Spleen (tissue), 13 donors: Measurements from ENCODE around the gene NGRN. TPM values are rescaled to one million over a fixed set of nuclear protein-coding genes. Genes with fewer than 3 reads are reported as not detected.

ENCODE experiments used
- DNase-seq: peaks from one replicate; pipeline ENCODE4 v3.0.0-alpha.2; 2020
- H3K27ac ChIP-seq, 8 donors: fragments of 200-600 bp; sonication (generic) in 7 of 8; 1 replicate in 4 of 8; 2 replicates in 4 of 8; pipeline versions ENCODE4 v1.5.0 to v1.8.0; 2016 to 2021; ENCODE audit warnings: inconsistent platforms in 4 of 8, mild to moderate bottlenecking in 4 of 8, moderate library complexity in 1 of 8
- H3K27me3 ChIP-seq, 7 donors: fragments of 200-600 bp; sonication (generic) in 6 of 7; replicated peaks in 1 of 7; 1 replicate in 4 of 7; 2 replicates in 3 of 7; pipeline versions ENCODE4 v1.5.0 to v1.8.0; 2016 to 2021; ENCODE audit warnings: inconsistent platforms in 3 of 7, mild to moderate bottlenecking in 1 of 7
- H3K36me3 ChIP-seq, 6 donors: fragments of 200-600 bp; sonication (generic) in 5 of 6; 1 replicate in 4 of 6; 2 replicates in 2 of 6; pipeline versions ENCODE4 v1.5.0 to v1.8.0; 2016 to 2021; ENCODE audit warnings: inconsistent platforms in 2 of 6
- H3K4me1 ChIP-seq, 6 donors: fragments of 200-600 bp; sonication (generic) in 5 of 6; 1 replicate in 3 of 6; 2 replicates in 3 of 6; pipeline versions ENCODE4 v1.5.0 to v1.8.0; 2016 to 2021; ENCODE audit warnings: inconsistent platforms in 3 of 6
- H3K4me3 ChIP-seq, 8 donors: fragments of 200-600 bp; sonication (generic) in 7 of 8; 1 replicate in 4 of 8; 2 replicates in 4 of 8; pipeline versions ENCODE4 v1.5.0 to v1.8.0; 2016 to 2021; ENCODE audit warnings: inconsistent platforms in 4 of 8, mild to moderate bottlenecking in 4 of 8, moderate library complexity in 2 of 8
- H3K9me3 ChIP-seq, 8 donors: fragments of 200-600 bp; sonication (generic) in 7 of 8; 1 replicate in 4 of 8; 2 replicates in 4 of 8; pipeline versions ENCODE4 v1.5.0 to v1.8.0; 2016 to 2021; ENCODE audit warnings: inconsistent platforms in 4 of 8
- POLR2A ChIP-seq, 3 donors: fragments of 450-650 bp; IDR thresholded peaks; one replicate each; pipeline ENCODE4 v1.5.1; 2017; ENCODE audit warnings: antibody characterized with exemption in 3 of 3, mild to moderate bottlenecking in 1 of 3
- POLR2AphosphoS5 ChIP-seq, 3 donors: sonication (generic); formaldehyde crosslinking; IDR thresholded peaks; one replicate each; pipeline ENCODE4 v1.5.1; 2017; ENCODE audit warnings: antibody characterized with exemption in 3 of 3
- WGBS, 5 donors: extraction: QIAGEN DNeasy Blood & Tissue Kit in 3 of 5; methylation state at CpG; one replicate each; pipeline versions ENCODE4 v1.1.5 to v1.1.7; 2013 to 2018; 5-methylcytosine and 5-hydroxymethylcytosine counted together
- intact Hi-C: fragments of 100-400 bp; cut with DNase I; formaldehyde crosslinking; loops from one replicate; pipeline ENCODE4 v1.15.0; 2023; ENCODE audit warnings: low total_unique reads
- long read RNA-seq, 2 donors: transcript quantifications; one replicate each; lab custom pipeline, GENCODE V29; 2026
- polyA plus RNA-seq, 3 donors: library from polyadenylated mRNA; stranded (reverse); fragments of 200-250 nt; gene quantifications; one replicate each; pipeline ENCODE4 v1.2.1, GENCODE V29; 2013
- total RNA-seq, 7 donors: library from RNA; depleted of rRNA in 3 of 7; stranded (reverse); fragments of >200 nt in 3 of 7; fragmentation: NEBNext Ultra II Directional in 4 of 7; extraction: Animal tissue kit (Norgen Biotek cat#: 25700) in 4 of 7; gene quantifications; one replicate each; pipeline versions ENCODE4 v1.1.0 to v1.2.1, GENCODE V29; 2016 to 2021
- TF ChIP-seq, protein P1 (sequence below), 11 experiments: fragments of 200-600 bp in 7 of 11; fragments of 450-650 bp in 4 of 11; sonication (generic) in 4 of 11; IDR thresholded peaks in 8 of 11; conservative IDR thresholded peaks in 3 of 11; 1 replicate in 7 of 11; 2 replicates in 4 of 11; pipeline versions ENCODE4 v1.4.0 to v1.8.0; 2016 to 2021; ENCODE audit warnings: antibody characterized with exemption in 11 of 11, inconsistent platforms in 4 of 11, mild to moderate bottlenecking in 1 of 11
- donor health status: healthy with polysubstance abuse.
- donor health status: DM: no; HTN: no; CAD: no; lungs with moderate emphysema.
- donor health status: DM: no; HTN: no; CAD: no.
- donor health status: Bipolar disorder and iron deficiency.
- donor health status: healthy.
- donor health status: DM: no; HTN: no; CAD: no.
- donor health status: DM: yes; HTN: yes; CAD: no.

Gene NGRN
- total RNA-seq: 10 to 100 TPM; 45.3 to 52.6 (median 46.8) TPM
- polyA plus RNA-seq: 10 to 100 TPM; 27.2 to 53.2 (median 38.0) TPM
- long read RNA-seq, donor 1, full-length matches to known transcripts: 79 of 79 reads
- long read RNA-seq, donor 1, partial matches to known transcripts: 0 of 79 reads
- long read RNA-seq, donor 1, other reads (novel, unspliced or antisense): 0 of 79 reads
- long read RNA-seq, donor 2, full-length matches to known transcripts: 48 of 48 reads
- long read RNA-seq, donor 2, partial matches to known transcripts: 0 of 48 reads
- long read RNA-seq, donor 2, other reads (novel, unspliced or antisense): 0 of 48 reads

- 0 to 7% (median 0%) methylated on average over 26 to 59 of the region's 59 CpGs for WGBS, 5 donors
- intact Hi-C loops: no loop called here
- DNase-seq: peak; percentile 98
- Histone ChIP-seq H3K36me3 (peaks cover 0 to 35% (median 11%) of the 10 kb centered on the region in 6 donors), H3K27ac (peak within 1 kb of the TSS; percentile 91 to 99 (median 98)), H3K9me3 (no peaks in the 10 kb centered on the region), H3K4me3 (peak within 1 kb of the TSS; percentile 56 to 93 (median 84)), H3K4me1 (peaks cover 44 to 62% (median 52%) of the 10 kb centered on the region in 6 donors), H3K27me3 (no peaks in the 10 kb centered on the region)
- peak; percentile 42 to 62 (median 51) for TF ChIP-seq POLR2A (IDR thresholded peaks at IDR 0.05)
- TF ChIP-seq, protein P1, sequence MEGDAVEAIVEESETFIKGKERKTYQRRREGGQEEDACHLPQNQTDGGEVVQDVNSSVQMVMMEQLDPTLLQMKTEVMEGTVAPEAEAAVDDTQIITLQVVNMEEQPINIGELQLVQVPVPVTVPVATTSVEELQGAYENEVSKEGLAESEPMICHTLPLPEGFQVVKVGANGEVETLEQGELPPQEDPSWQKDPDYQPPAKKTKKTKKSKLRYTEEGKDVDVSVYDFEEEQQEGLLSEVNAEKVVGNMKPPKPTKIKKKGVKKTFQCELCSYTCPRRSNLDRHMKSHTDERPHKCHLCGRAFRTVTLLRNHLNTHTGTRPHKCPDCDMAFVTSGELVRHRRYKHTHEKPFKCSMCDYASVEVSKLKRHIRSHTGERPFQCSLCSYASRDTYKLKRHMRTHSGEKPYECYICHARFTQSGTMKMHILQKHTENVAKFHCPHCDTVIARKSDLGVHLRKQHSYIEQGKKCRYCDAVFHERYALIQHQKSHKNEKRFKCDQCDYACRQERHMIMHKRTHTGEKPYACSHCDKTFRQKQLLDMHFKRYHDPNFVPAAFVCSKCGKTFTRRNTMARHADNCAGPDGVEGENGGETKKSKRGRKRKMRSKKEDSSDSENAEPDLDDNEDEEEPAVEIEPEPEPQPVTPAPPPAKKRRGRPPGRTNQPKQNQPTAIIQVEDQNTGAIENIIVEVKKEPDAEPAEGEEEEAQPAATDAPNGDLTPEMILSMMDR (IDR thresholded peaks at IDR 0.05 in 8 of 11, conservative IDR thresholded peaks at IDR 0.05 in 3 of 11): peak in 3 of 11 experiments; percentile 8 to 31 (median 9)
- TF ChIP-seq POLR2AphosphoS5 (IDR thresholded peaks at IDR 0.05): peak; percentile 93 to 96 (median 94)
Measured at GRCh38 chr15:90265271-90266060, at the start of gene NGRN. Gene NGRN, plus strand, starts transcription at chr15:90265672. Its CDS starts 41 bp downstream, at chr15:90265713.

DNA sequence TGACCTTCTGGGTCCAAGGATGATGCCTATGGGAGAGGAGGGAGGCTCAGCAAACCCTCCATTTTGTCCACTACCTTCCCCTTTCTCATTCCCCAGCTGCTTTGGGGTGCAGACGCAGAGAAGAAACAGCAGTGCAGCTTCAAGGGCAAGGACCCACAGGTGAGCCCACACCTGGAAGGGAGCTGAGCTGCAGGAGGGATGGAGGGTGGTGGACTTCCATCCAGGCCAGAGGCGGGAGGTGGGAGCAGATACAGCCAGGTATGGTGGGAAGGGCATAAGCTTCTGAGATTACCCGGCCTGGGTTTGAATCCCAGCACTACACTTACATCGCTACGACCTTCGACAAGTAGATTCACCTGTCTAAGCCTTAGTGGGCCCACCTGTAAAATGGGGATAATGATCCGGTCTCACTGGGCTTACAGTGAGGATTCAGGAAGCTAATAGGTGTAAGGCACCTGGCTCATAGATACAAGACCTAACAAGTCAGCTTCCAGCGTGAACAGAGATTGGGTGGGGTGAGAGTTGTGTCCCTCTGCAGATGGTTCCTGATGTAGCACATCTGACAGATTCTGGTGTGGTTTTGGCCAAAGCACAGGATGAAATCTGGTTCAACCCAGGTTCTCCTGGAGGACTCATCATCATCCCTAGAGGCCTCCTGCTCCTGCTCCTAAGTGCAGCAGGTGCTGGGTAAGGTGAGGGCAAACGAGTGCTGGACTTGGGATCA is 47.6 kb upstream of the NGRN start:
- H3K4me3 ChIP-seq: no peak overlapping the region
- no peaks in the 10 kb centered on the region for H3K9me3 ChIP-seq
- no peaks in the 10 kb centered on the region for H3K27me3 ChIP-seq
- peaks cover 0 to 80% (median 18%) of the 10 kb centered on the region in 6 donors for H3K36me3 ChIP-seq
- no peak for DNase-seq
- TF ChIP-seq POLR2AphosphoS5 (IDR thresholded peaks at IDR 0.05) (peak in 1 of 3 donors; percentile 12), POLR2A (IDR thresholded peaks at IDR 0.05) (no peak)
- TF ChIP-seq, protein P1 (IDR thresholded peaks at IDR 0.05 in 8 of 11, conservative IDR thresholded peaks at IDR 0.05 in 3 of 11): no peak
- H3K27ac ChIP-seq: peak overlapping the region in 4 of 8 donors; percentile 15 to 74 (median 40)
- 73 to 97% (median 86%) methylated on average over 9 of the region's 9 CpGs for WGBS, 5 donors
- intact Hi-C loops: no loop called here
- peaks cover 15 to 89% (median 61%) of the 10 kb centered on the region in 6 donors for H3K4me1 ChIP-seq

- whole genome bisulfite sequencing, 5 donors: 60 to 65% (median 63%) methylated on average over 13 to 17 of the region's 17 CpGs
- TF ChIP-seq, protein P1 (IDR thresholded peaks at IDR 0.05 in 8 of 11, conservative IDR thresholded peaks at IDR 0.05 in 3 of 11): peak; percentile 36 to 85 (median 67)
- TF ChIP-seq POLR2AphosphoS5 (IDR thresholded peaks at IDR 0.05): peak in 2 of 3 donors; percentile 26 to 64
- no peak for TF ChIP-seq POLR2A (IDR thresholded peaks at IDR 0.05)
- Histone ChIP-seq H3K4me1 (peaks cover 4 to 85% (median 52%) of the 10 kb centered on the region in 6 donors), H3K27ac (peak overlapping the region in 3 of 8 donors; percentile 27 to 74 (median 37)), H3K27me3 (no peaks in the 10 kb centered on the region), H3K9me3 (no peaks in the 10 kb centered on the region), H3K36me3 (peaks cover 0 to 97% (median 35%) of the 10 kb centered on the region in 6 donors), H3K4me3 (no peak overlapping the region)
- intact Hi-C loops: no loop called here
- DNase-seq: peak; percentile 88
Measured at GRCh38 chr15:90219421-90220141, 45.9 kb upstream of the NGRN start.
